T-helper 22 cell (primary cell): ENCODE data around the gene KCNMA1.
"Not testable (repeated sequence)": the region's sequence is repeated elsewhere in the genome, so short reads cannot be mapped to it uniquely, and the experiment has no call there.

Source experiments
- DNase-seq: peaks from one replicate; pipeline ENCODE4 v3.0.0-alpha.2; 2020; ENCODE audit warnings: low read depth

The KCNMA1 gene

GRCh38 chr10:77603534-77603927 lies 34.1 kb downstream of the KCNMA1 start:
- DNase-seq, result no peak

- no peak for DNase-seq
Measured at GRCh38 chr10:77602913-77603533, 34.6 kb downstream of the KCNMA1 start.

- DNase-seq, result no peak
Measured at GRCh38 chr10:77602231-77602912, 35.2 kb downstream of the KCNMA1 start.

- DNase-seq, result no peak
Measured at GRCh38 chr10:77601488-77601887, 36.1 kb downstream of the KCNMA1 start.

- DNase-seq, result no peak
Measured at GRCh38 chr10:77600640-77601039, 37.0 kb downstream of the KCNMA1 start.

- DNase-seq, result no peak
Measured at GRCh38 chr10:77599651-77600050, 38.0 kb downstream of the KCNMA1 start.

- DNase-seq, result no peak
Measured at GRCh38 chr10:77598606-77599005, 39.0 kb downstream of the KCNMA1 start.

GRCh38 chr10:77597560-77597959 lies 40.0 kb downstream of the KCNMA1 start:
- DNase-seq, result no peak

GRCh38 chr10:77594471-77594783 lies 43.2 kb downstream of the KCNMA1 start:
- no peak for DNase-seq

- no peak for DNase-seq
Measured at GRCh38 chr10:77593771-77594470, 43.7 kb downstream of the KCNMA1 start.

GRCh38 chr10:77592946-77593636 lies 44.5 kb downstream of the KCNMA1 start:
- no peak for DNase-seq

- DNase-seq, result no peak
Measured at GRCh38 chr10:77592510-77592909, 45.1 kb downstream of the KCNMA1 start.

- no peak for DNase-seq
Measured at GRCh38 chr10:77591238-77591880, 46.2 kb downstream of the KCNMA1 start.

- no peak for DNase-seq
Measured at GRCh38 chr10:77590344-77591237, 47.0 kb downstream of the KCNMA1 start.

GRCh38 chr10:77589703-77590102 lies 47.9 kb downstream of the KCNMA1 start:
- not testable (repeated sequence) for DNase-seq

- DNase-seq, result no peak
Measured at GRCh38 chr10:77588886-77589285, 48.7 kb downstream of the KCNMA1 start.

GRCh38 chr10:77587416-77587790 lies 50.2 kb downstream of the KCNMA1 start:
- DNase-seq, result no peak

GRCh38 chr10:77586719-77587415 lies 50.7 kb downstream of the KCNMA1 start:
- DNase-seq, result no peak

GRCh38 chr10:77584938-77585337 lies 52.7 kb downstream of the KCNMA1 start:
- no peak for DNase-seq

- DNase-seq, result no peak
Measured at GRCh38 chr10:77583527-77583926, 54.1 kb downstream of the KCNMA1 start.

GRCh38 chr10:77582710-77583115 lies 54.9 kb downstream of the KCNMA1 start:
- no peak for DNase-seq
